Measurements from ENCODE around the gene ATP1A1. TPM values are rescaled to one million over a fixed set of nuclear protein-coding genes. Genes with fewer than 3 reads are reported as not detected.

ATP1A1 gene
- total and polyA plus RNA-seq, 4 donors, result 68.6 to 128 (median 82.6) TPM

GRCh38 chr1:116356067-116356466 lies 17.0 kb upstream of the ATP1A1 start:
- Histone ChIP-seq H3K27ac (ENCODE audit: low read depth in 1 of 2, low read length in 2 of 2) (no peak overlapping the region), H3K4me3 (ENCODE audit: low read depth in 1 of 3, low read length in 3 of 3) (no peak overlapping the region), H3K4me1 (ENCODE audit: control insufficient read depth in 4 of 4, insufficient read depth in 4 of 4, low read length in 3 of 4) (no peaks in the 10 kb centered on the region), H3K9ac (ENCODE audit: low read depth in 1 of 2, low read length in 2 of 2) (no peak overlapping the region), H3K9me3 (ENCODE audit: control insufficient read depth in 4 of 4, low read length in 3 of 4) (no peaks in the 10 kb centered on the region), H3K36me3 (ENCODE audit: control insufficient read depth in 4 of 4, insufficient read depth in 3 of 4, low read depth in 1 of 4, low read length in 3 of 4) (no peaks in the 10 kb centered on the region), H3K27me3 (ENCODE audit: control insufficient read depth in 4 of 4, insufficient read depth in 4 of 4, low read length in 3 of 4) (no peaks in the 10 kb centered on the region)
- WGBS, result 86% methylated on average over 4 of the region's 4 CpGs
- DNase-seq (ENCODE audit: low spot score), result no peak
- no peak for TF ChIP-seq FOXA1 (IDR thresholded peaks at IDR 0.05)
- TF ChIP-seq REST (IDR thresholded peaks at IDR 0.05), result no peak
- no peak for TF ChIP-seq ATF3 (IDR thresholded peaks at IDR 0.05)
- no peak for TF ChIP-seq RAD21 (IDR thresholded peaks at IDR 0.05)
- no peak for TF ChIP-seq TAF1 (conservative IDR thresholded peaks at IDR 0.05)
- no peak for TF ChIP-seq EGR1 (IDR thresholded peaks at IDR 0.05; ENCODE audit: low read depth in 2 of 2)
- TF ChIP-seq HNF4A (conservative IDR thresholded peaks at IDR 0.05), result no peak
- TF ChIP-seq ZBTB33 (IDR thresholded peaks at IDR 0.05), result no peak
- no peak for TF ChIP-seq HNF4G (IDR thresholded peaks at IDR 0.05)
- TF ChIP-seq YY1 (IDR thresholded peaks at IDR 0.05), result no peak
- no peak for TF ChIP-seq RXRA (IDR thresholded peaks at IDR 0.05)
- no peak for TF ChIP-seq GABPA (IDR thresholded peaks at IDR 0.05 in 1 of 2, conservative IDR thresholded peaks at IDR 0.05 in 1 of 2)
- no peak for TF ChIP-seq JUND (IDR thresholded peaks at IDR 0.05)
- no peak for TF ChIP-seq NR2F2 (IDR thresholded peaks at IDR 0.05)
- no peak for TF ChIP-seq FOXA2 (IDR thresholded peaks at IDR 0.05)

- H3K9ac ChIP-seq (ENCODE audit: low read depth in 1 of 2, low read length in 2 of 2), result no peak overlapping the region
- H3K36me3 ChIP-seq (ENCODE audit: control insufficient read depth in 4 of 4, insufficient read depth in 3 of 4, low read depth in 1 of 4, low read length in 3 of 4), result no peaks in the 10 kb centered on the region
- no peak overlapping the region for H3K4me3 ChIP-seq (ENCODE audit: low read depth in 1 of 3, low read length in 3 of 3)
- no peaks in the 10 kb centered on the region for H3K9me3 ChIP-seq (ENCODE audit: control insufficient read depth in 4 of 4, low read length in 3 of 4)
- no peak overlapping the region for H3K27ac ChIP-seq (ENCODE audit: low read depth in 1 of 2, low read length in 2 of 2)
- peaks cover 0 to 5% (median 4%) of the 10 kb centered on the region in 4 donors for H3K4me1 ChIP-seq (ENCODE audit: control insufficient read depth in 4 of 4, insufficient read depth in 4 of 4, low read length in 3 of 4)
- no peaks in the 10 kb centered on the region for H3K27me3 ChIP-seq (ENCODE audit: control insufficient read depth in 4 of 4, insufficient read depth in 4 of 4, low read length in 3 of 4)
- TF ChIP-seq RXRA (IDR thresholded peaks at IDR 0.05), result no peak
- TF ChIP-seq YY1 (IDR thresholded peaks at IDR 0.05), result no peak
- TF ChIP-seq REST (IDR thresholded peaks at IDR 0.05), result no peak
- DNase-seq (ENCODE audit: low spot score), result no peak
- 73% methylated on average over 2 of the region's 2 CpGs for WGBS
Measured at GRCh38 chr1:116356673-116357072, 16.4 kb upstream of the ATP1A1 start.
